HepG2 (cell line): ENCODE results near the gene FBXO7. TPM values are rescaled to one million over a fixed set of nuclear protein-coding genes. Genes with fewer than 3 reads are reported as not detected.

ENCODE experiments used
- IRF2 ChIP-seq: IDR thresholded peaks from 2 replicates; pipeline ENCODE4 v1.6.1; 2018; ENCODE audit warnings: missing genetic modification reagents, missing compliant biosample characterization
- MAF1 ChIP-seq: sonication (generic); formaldehyde crosslinking; IDR thresholded peaks from 2 replicates; pipeline ENCODE4 v1.5.0; 2020; ENCODE audit warnings: missing genetic modification reagents, borderline replicate concordance
- MED1 ChIP-seq: sonication (generic); formaldehyde crosslinking; IDR thresholded peaks from 2 replicates; pipeline ENCODE4 v1.4.0; 2020; ENCODE audit warnings: missing genetic modification reagents
- RFXANK ChIP-seq: IDR thresholded peaks from 2 replicates; pipeline ENCODE4 v1.6.1; 2016
- SPEN ChIP-seq: sonication (generic); formaldehyde crosslinking; IDR thresholded peaks from 2 replicates; pipeline ENCODE4 v1.5.1; 2020; ENCODE audit warnings: low read depth, mild to moderate bottlenecking, missing genetic modification reagents
- SRF ChIP-seq: IDR thresholded peaks from 2 replicates; pipeline ENCODE4 v1.6.1; 2011; ENCODE audit warnings: mild to moderate bottlenecking, low read depth, low read length, moderate library complexity
- SYNCRIP ChIP-seq: fragments of 200-400 bp; formaldehyde crosslinking; IDR thresholded peaks from 2 replicates; pipeline ENCODE4 v1.6.1; 2018; ENCODE audit warnings: mild to moderate bottlenecking, low read depth, low read length; ENCODE audit not compliant: insufficient read depth
- XBP1 ChIP-seq: sonication (generic); formaldehyde crosslinking; IDR thresholded peaks from 2 replicates; pipeline ENCODE4 v1.5.0; 2020; ENCODE audit warnings: missing genetic modification reagents
- ZFP1 ChIP-seq: IDR thresholded peaks from 2 replicates; pipeline ENCODE4 v1.6.1; 2016
- ZFP41 ChIP-seq: sonication (generic); formaldehyde crosslinking; IDR thresholded peaks from 2 replicates; pipeline ENCODE4 v1.4.0; 2020; ENCODE audit warnings: mild to moderate bottlenecking, missing genetic modification reagents, borderline replicate concordance
- ZNF317 ChIP-seq: sonication (generic); formaldehyde crosslinking; IDR thresholded peaks from 2 replicates; pipeline ENCODE4 v1.5.0; 2020; ENCODE audit warnings: mild to moderate bottlenecking, missing genetic modification reagents
- ZNF335 ChIP-seq: sonication (generic); formaldehyde crosslinking; IDR thresholded peaks from 2 replicates; pipeline ENCODE4 v1.4.0; 2020; ENCODE audit warnings: missing genetic modification reagents
- ZNF598 ChIP-seq: sonication (generic); formaldehyde crosslinking; IDR thresholded peaks from 2 replicates; pipeline ENCODE4 v1.5.1; 2020; ENCODE audit warnings: mild to moderate bottlenecking, missing genetic modification reagents, borderline replicate concordance
- ZNF782 ChIP-seq: sonication (generic); formaldehyde crosslinking; IDR thresholded peaks from 2 replicates; pipeline ENCODE4 v1.4.0; 2020; ENCODE audit warnings: missing genetic modification reagents, mild to moderate bottlenecking, borderline replicate concordance
- ZNF883 ChIP-seq: sonication (generic); formaldehyde crosslinking; IDR thresholded peaks from 2 replicates; pipeline ENCODE4 v1.5.1; 2020; ENCODE audit warnings: mild to moderate bottlenecking, missing genetic modification reagents; ENCODE audit errors: not compliant biosample characterization
- polyA plus RNA-seq, 8 experiments: library from polyadenylated mRNA; depleted of rRNA in 3 of 8; stranded (reverse) in 7 of 8; unstranded in 1 of 8; fragments of >200 nt; fragmentation: Illumina TruSeq in 4 of 8; extraction: Trizol in 4 of 8; gene quantifications; 2 replicates each; pipeline versions ENCODE4 v1.2.1 to v1.2.3, GENCODE V29; 2011 to 2016; ENCODE audit warnings: low read depth in 4 of 8, missing spikeins in 1 of 8, mixed read lengths in 1 of 8; ENCODE audit not compliant: insufficient read depth in 1 of 8
- total RNA-seq, 5 experiments: library from RNA; depleted of rRNA; stranded (reverse); fragments of >200 nt; fragmentation: Illumina TruSeq; extraction: Trizol; gene quantifications; 2 replicates each; pipeline ENCODE4 v1.2.3, GENCODE V29; 2016; ENCODE audit warnings: low read depth in 1 of 5
- TF ChIP-seq, protein P1 (sequence below): sonication (generic); formaldehyde crosslinking; IDR thresholded peaks from 2 replicates; pipeline ENCODE4 v1.9.0; 2021; ENCODE audit warnings: missing genetic modification reagents, borderline replicate concordance
- TF ChIP-seq, protein P2 (sequence below): sonication (generic); formaldehyde crosslinking; IDR thresholded peaks from 2 replicates; pipeline ENCODE4 v1.4.0; 2020; ENCODE audit warnings: missing genetic modification reagents
- TF ChIP-seq, protein P3 (sequence below): sonication (generic); formaldehyde crosslinking; IDR thresholded peaks from 2 replicates; pipeline ENCODE4 v1.5.1; 2020; ENCODE audit warnings: mild to moderate bottlenecking, missing genetic modification reagents, moderate library complexity
- TF ChIP-seq, protein P4 (sequence below): sonication (generic); formaldehyde crosslinking; IDR thresholded peaks from 2 replicates; pipeline ENCODE4 v1.5.0; 2020; ENCODE audit warnings: missing genetic modification reagents
- TF ChIP-seq, protein P5 (sequence below): sonication (generic); formaldehyde crosslinking; IDR thresholded peaks from 2 replicates; pipeline ENCODE4 v1.5.0; 2020; ENCODE audit warnings: missing genetic modification reagents, mild to moderate bottlenecking, borderline replicate concordance

Gene FBXO7
- total and polyA plus RNA-seq, 2 of the 13 experiments (the other 11 are each of a cell fraction or from before 2014, with no cell fraction given) = 105 to 172 TPM

DNA sequence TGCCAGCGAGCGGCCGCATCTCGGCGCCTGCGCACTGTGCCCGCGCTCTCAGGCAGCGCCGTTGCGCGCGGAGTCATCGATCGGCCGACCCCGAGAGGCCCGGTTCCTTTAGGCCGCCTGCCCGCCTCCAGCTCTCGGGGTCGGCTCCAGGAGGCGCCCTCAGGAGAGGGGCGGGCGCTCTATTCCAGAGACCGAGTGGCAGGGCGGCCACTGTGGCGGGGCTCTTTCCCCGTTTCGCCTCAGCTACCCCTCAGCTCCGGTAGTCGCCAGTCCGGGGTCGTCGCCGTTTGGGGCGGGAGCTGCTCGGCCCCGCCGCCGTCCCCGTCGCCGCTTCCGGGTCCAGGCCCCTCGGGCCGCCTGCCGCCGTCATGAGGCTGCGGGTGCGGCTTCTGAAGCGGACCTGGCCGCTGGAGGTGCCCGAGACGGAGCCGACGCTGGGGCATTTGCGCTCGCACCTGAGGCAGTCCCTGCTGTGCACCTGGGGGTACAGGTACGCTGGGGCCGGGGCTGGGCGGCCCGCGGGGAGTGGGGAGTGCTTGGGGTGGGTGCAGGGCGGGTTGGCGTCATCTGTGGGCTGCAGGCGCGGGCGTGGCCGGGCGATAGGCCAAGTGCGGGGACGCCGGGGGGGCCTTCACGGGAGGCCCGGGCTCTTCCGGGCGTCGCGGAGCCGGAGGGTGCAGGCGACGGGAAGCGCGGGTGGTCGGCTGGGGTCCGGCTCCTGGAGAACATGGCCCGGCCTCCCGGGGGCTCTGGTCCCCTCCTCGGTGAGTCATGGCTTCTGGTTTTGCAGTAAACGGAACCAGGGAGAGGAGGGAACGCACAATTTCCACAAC lies at the start of gene FBXO7 (continued):
- TF ChIP-seq, protein P1, sequence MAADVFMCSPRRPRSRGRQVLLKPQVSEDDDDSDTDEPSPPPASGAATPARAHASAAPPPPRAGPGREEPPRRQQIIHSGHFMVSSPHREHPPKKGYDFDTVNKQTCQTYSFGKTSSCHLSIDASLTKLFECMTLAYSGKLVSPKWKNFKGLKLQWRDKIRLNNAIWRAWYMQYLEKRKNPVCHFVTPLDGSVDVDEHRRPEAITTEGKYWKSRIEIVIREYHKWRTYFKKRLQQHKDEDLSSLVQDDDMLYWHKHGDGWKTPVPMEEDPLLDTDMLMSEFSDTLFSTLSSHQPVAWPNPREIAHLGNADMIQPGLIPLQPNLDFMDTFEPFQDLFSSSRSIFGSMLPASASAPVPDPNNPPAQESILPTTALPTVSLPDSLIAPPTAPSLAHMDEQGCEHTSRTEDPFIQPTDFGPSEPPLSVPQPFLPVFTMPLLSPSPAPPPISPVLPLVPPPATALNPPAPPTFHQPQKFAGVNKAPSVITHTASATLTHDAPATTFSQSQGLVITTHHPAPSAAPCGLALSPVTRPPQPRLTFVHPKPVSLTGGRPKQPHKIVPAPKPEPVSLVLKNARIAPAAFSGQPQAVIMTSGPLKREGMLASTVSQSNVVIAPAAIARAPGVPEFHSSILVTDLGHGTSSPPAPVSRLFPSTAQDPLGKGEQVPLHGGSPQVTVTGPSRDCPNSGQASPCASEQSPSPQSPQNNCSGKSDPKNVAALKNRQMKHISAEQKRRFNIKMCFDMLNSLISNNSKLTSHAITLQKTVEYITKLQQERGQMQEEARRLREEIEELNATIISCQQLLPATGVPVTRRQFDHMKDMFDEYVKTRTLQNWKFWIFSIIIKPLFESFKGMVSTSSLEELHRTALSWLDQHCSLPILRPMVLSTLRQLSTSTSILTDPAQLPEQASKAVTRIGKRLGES (CRISPR knock-in tag) = no peak
- TF ChIP-seq ZNF883 (CRISPR knock-in tag) = peak; percentile 15
- TF ChIP-seq, protein P2, sequence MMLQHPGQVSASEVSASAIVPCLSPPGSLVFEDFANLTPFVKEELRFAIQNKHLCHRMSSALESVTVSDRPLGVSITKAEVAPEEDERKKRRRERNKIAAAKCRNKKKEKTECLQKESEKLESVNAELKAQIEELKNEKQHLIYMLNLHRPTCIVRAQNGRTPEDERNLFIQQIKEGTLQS (CRISPR knock-in tag) = 0 out of 2 replicates have a peak, but pooled peaks have one; percentile 12
- TF ChIP-seq, protein P3, sequence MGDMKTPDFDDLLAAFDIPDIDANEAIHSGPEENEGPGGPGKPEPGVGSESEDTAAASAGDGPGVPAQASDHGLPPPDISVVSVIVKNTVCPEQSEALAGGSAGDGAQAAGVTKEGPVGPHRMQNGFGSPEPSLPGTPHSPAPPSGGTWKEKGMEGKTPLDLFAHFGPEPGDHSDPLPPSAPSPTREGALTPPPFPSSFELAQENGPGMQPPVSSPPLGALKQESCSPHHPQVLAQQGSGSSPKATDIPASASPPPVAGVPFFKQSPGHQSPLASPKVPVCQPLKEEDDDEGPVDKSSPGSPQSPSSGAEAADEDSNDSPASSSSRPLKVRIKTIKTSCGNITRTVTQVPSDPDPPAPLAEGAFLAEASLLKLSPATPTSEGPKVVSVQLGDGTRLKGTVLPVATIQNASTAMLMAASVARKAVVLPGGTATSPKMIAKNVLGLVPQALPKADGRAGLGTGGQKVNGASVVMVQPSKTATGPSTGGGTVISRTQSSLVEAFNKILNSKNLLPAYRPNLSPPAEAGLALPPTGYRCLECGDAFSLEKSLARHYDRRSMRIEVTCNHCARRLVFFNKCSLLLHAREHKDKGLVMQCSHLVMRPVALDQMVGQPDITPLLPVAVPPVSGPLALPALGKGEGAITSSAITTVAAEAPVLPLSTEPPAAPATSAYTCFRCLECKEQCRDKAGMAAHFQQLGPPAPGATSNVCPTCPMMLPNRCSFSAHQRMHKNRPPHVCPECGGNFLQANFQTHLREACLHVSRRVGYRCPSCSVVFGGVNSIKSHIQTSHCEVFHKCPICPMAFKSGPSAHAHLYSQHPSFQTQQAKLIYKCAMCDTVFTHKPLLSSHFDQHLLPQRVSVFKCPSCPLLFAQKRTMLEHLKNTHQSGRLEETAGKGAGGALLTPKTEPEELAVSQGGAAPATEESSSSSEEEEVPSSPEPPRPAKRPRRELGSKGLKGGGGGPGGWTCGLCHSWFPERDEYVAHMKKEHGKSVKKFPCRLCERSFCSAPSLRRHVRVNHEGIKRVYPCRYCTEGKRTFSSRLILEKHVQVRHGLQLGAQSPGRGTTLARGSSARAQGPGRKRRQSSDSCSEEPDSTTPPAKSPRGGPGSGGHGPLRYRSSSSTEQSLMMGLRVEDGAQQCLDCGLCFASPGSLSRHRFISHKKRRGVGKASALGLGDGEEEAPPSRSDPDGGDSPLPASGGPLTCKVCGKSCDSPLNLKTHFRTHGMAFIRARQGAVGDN = peak; percentile 92
- TF ChIP-seq MED1 = peak; percentile 71; the same call in 1 of the 2 replicates
- peak; percentile 66; the same call in 1 of the 2 replicates for TF ChIP-seq SPEN (CRISPR knock-in tag)
- no peak for TF ChIP-seq SYNCRIP
- no peak for TF ChIP-seq ZFP1 (CRISPR knock-in tag)
- TF ChIP-seq ZFP41 = peak; percentile 44; the same call in 1 of the 2 replicates
- TF ChIP-seq MAF1 = peak; percentile 72; the same call in 1 of the 2 replicates
- TF ChIP-seq ZNF598 (CRISPR knock-in tag) = no peak
- TF ChIP-seq, protein P4, sequence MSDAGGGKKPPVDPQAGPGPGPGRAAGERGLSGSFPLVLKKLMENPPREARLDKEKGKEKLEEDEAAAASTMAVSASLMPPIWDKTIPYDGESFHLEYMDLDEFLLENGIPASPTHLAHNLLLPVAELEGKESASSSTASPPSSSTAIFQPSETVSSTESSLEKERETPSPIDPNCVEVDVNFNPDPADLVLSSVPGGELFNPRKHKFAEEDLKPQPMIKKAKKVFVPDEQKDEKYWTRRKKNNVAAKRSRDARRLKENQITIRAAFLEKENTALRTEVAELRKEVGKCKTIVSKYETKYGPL (CRISPR knock-in tag) = peak; percentile 54; the same call in 1 of the 2 replicates
- 0 out of 2 replicates have a peak, but pooled peaks have one; percentile 71 for TF ChIP-seq ZNF317 (CRISPR knock-in tag)
- no peak for TF ChIP-seq RFXANK
- no peak for TF ChIP-seq IRF2 (CRISPR knock-in tag)
- TF ChIP-seq SRF = peak; percentile 85
- TF ChIP-seq ZNF335 (CRISPR knock-in tag) = no peak
- TF ChIP-seq XBP1 (CRISPR knock-in tag) = no peak
- TF ChIP-seq ZNF782 (CRISPR knock-in tag) = no peak
- TF ChIP-seq, protein P5, sequence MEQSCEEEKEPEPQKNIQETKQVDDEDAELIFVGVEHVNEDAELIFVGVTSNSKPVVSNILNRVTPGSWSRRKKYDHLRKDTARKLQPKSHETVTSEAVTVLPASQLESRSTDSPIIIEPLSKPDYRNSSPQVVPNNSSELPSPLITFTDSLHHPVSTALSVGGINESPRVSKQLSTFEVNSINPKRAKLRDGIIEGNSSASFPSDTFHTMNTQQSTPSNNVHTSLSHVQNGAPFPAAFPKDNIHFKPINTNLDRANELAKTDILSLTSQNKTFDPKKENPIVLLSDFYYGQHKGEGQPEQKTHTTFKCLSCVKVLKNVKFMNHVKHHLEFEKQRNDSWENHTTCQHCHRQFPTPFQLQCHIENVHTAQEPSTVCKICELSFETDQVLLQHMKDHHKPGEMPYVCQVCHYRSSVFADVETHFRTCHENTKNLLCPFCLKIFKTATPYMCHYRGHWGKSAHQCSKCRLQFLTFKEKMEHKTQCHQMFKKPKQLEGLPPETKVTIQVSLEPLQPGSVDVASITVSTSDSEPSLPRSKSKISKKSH (CRISPR knock-in tag) = no peak
